Lower lobe of right lung (tissue), 2 donors: Measurements from ENCODE around the gene MAMDC2. TPM values are rescaled to one million over a fixed set of nuclear protein-coding genes. Genes with fewer than 3 reads are reported as not detected.
"Not testable (repeated sequence)": the region's sequence is repeated elsewhere in the genome, so short reads cannot be mapped to it uniquely, and the experiment has no call there.

Experiments used
- ATAC-seq, 2 donors: fragments of 200-7000 bp; cut with Tn5 transposase; one replicate each; pipeline ENCODE4 v1.9.1; 2020 to 2022; ENCODE audit warnings: mild to moderate bottlenecking in 2 of 2, moderate library complexity in 2 of 2
- DNase-seq: peaks from one replicate; pipeline ENCODE4 v3.0.0-alpha.2; 2020
- H3K27ac ChIP-seq: fragments of 200-600 bp; one replicate; pipeline ENCODE4 v1.8.0; 2022
- H3K27me3 ChIP-seq: fragments of 200-600 bp; one replicate; pipeline ENCODE4 v1.8.0; 2022; ENCODE audit warnings: low read depth
- H3K36me3 ChIP-seq: fragments of 200-600 bp; one replicate; pipeline ENCODE4 v1.8.0; 2022; ENCODE audit warnings: mild to moderate bottlenecking
- H3K4me1 ChIP-seq: fragments of 200-600 bp; one replicate; pipeline ENCODE4 v1.8.0; 2022
- H3K4me3 ChIP-seq: fragments of 200-600 bp; one replicate; pipeline ENCODE4 v1.8.0; 2022; ENCODE audit warnings: mild to moderate bottlenecking
- H3K9me3 ChIP-seq: fragments of 200-600 bp; one replicate; pipeline ENCODE4 v1.8.0; 2022
- intact Hi-C: fragments of 100-400 bp; cut with DNase I; formaldehyde crosslinking; loops from one replicate; pipeline ENCODE4 v1.11.0; 2022
- total RNA-seq: library from RNA; stranded (reverse); fragmentation: NEBNext Ultra II Directional; extraction: Animal tissue kit (Norgen Biotek cat#: 25700); gene quantifications from one replicate; pipeline ENCODE4 v1.2.1, GENCODE V29; 2021
- TF ChIP-seq, protein P1 (sequence below): fragments of 200-600 bp; IDR thresholded peaks from one replicate; pipeline ENCODE4 v1.8.0; 2022; ENCODE audit warnings: antibody characterized with exemption, mild to moderate bottlenecking
- donor health status: DM: no; HTN: yes; CAD: no; lungs with severe emphysema.

Gene MAMDC2
- total RNA-seq, 1 donor from 2014 or later = 35.1 TPM

DNA sequence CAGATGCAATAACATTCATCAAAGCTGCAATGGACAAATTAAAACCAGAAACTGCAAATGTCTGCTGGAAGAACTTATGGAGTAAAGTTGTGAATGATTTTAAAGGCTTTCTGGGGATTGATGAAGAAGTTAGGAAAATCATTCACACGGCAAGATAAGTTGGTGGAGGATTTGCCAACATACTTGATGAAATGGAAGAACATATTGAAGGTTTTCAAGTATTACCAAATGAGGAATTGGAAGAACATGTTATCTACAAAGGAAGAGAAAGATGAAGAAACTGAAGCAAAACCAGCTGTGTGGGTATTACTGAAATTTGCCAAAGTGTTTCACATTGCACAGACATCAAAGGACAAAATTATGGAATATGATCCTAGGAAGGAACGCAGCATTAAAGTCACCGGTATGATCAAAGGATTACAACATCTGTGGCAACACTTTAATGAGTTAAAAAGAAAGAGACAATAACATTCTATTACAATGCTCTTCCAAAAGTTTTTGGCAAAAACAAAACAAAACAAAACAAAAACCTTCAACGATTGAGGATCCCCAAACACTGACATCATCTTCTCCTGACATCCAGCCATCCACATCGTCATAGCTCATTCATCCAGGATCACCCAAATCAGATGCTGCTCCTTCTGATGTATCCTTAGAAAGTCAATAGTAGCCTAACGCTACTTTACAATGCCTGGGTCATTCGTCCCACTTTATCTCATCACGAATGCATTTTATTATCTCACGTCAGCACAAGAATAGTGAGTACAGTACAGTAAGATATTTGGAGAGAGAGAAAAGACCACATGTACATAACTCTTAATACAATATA lies 153.8 kb downstream of the MAMDC2 start:
- DNase-seq = no peak
- Histone ChIP-seq H3K4me3 (no peak overlapping the region), H3K27ac (no peak overlapping the region), H3K4me1 (no peaks in the 10 kb centered on the region), H3K9me3 (no peaks in the 10 kb centered on the region), H3K36me3 (peaks cover 7% of the 10 kb centered on the region), H3K27me3 (no peaks in the 10 kb centered on the region)
- intact Hi-C loops = no loop called here
- ATAC-seq = no peak
- TF ChIP-seq, protein P1, sequence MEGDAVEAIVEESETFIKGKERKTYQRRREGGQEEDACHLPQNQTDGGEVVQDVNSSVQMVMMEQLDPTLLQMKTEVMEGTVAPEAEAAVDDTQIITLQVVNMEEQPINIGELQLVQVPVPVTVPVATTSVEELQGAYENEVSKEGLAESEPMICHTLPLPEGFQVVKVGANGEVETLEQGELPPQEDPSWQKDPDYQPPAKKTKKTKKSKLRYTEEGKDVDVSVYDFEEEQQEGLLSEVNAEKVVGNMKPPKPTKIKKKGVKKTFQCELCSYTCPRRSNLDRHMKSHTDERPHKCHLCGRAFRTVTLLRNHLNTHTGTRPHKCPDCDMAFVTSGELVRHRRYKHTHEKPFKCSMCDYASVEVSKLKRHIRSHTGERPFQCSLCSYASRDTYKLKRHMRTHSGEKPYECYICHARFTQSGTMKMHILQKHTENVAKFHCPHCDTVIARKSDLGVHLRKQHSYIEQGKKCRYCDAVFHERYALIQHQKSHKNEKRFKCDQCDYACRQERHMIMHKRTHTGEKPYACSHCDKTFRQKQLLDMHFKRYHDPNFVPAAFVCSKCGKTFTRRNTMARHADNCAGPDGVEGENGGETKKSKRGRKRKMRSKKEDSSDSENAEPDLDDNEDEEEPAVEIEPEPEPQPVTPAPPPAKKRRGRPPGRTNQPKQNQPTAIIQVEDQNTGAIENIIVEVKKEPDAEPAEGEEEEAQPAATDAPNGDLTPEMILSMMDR = no peak

DNA sequence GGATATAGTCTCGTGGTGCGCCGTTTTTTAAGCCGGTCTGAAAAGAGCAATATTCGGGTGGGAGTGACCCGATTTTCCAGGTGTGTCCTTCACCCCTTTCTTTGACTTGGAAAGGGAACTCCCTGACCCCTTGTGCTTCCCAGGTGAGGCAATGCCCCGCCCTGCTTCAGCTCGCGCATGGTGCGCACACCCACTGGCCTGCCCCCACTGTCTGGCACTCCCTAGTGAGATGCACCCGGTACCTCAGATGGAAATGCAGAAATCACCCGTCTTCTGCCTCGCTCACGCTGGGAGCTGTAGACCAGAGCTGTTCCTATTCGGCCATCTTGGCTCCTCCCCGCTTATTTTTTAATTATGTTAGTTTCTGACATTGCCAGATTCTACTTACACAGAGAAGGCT lies 161.1 kb downstream of the MAMDC2 start:
- H3K27me3 ChIP-seq, H3K36me3 ChIP-seq, H3K27ac ChIP-seq, ATAC-seq, H3K4me1 ChIP-seq, intact Hi-C loops, H3K4me3 ChIP-seq, DNase-seq, H3K9me3 ChIP-seq: not testable (repeated sequence)

GRCh38 chr9:70205366-70206020 lies 161.8 kb downstream of the MAMDC2 start:
- H3K4me3 ChIP-seq = no peak overlapping the region
- intact Hi-C loops = no loop called here
- DNase-seq (no peak), ATAC-seq (no peak)
- no peaks in the 10 kb centered on the region for H3K9me3 ChIP-seq
- TF ChIP-seq, protein P1 = no peak
- no peaks in the 10 kb centered on the region for H3K4me1 ChIP-seq
- no peaks in the 10 kb centered on the region for H3K27me3 ChIP-seq
- H3K36me3 ChIP-seq = no peaks in the 10 kb centered on the region
- no peak overlapping the region for H3K27ac ChIP-seq

DNA sequence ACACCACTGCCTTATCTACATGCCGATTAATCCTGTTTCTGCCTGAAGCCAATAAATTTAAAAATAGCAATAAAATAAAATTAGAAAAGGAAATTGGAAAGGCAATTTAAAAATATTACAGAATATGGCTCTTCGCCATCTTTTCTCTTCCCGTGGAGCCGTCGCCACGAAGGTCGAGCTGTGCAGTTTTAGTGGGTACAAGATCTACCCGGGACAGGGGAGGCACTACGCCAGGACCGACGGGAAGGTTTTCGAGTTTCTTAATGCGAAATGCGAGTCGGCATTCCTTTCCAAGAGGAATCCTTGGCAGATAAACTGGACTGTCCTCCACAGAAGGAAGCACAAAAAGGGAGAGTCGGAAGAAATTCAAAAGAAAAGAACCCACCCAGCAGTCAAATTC lies 173.4 kb downstream of the MAMDC2 start:
- Histone ChIP-seq H3K27ac (no peak overlapping the region), H3K4me3 (no peak overlapping the region), H3K9me3 (no peaks in the 10 kb centered on the region), H3K4me1 (no peaks in the 10 kb centered on the region), H3K27me3 (no peaks in the 10 kb centered on the region), H3K36me3 (no peaks in the 10 kb centered on the region)
- DNase-seq = no peak
- no peak for ATAC-seq
- TF ChIP-seq, protein P1 = no peak
- intact Hi-C loops = no loop called here

DNA sequence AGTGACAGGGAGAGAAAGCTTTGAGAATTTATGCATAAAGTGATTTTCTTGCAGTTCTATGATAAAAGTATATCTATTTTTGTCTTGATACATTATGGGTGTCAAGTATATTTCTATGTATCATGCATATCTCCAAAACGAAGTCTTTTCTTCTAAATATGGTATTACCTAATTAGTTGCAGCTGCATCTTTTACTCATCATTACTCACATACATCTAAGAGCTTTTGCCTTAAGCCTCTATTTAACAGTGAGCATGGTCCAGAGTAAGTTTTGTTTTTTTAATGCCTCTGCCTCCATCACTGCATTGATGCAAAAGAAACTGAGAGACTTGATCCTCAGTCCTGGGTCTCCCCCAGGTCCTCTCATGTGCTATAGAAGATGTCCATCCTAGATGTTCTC lies 175.1 kb downstream of the MAMDC2 start:
- TF ChIP-seq, protein P1 = no peak
- H3K36me3 ChIP-seq = no peaks in the 10 kb centered on the region
- no peaks in the 10 kb centered on the region for H3K4me1 ChIP-seq
- no peaks in the 10 kb centered on the region for H3K27me3 ChIP-seq
- intact Hi-C loops = no loop called here
- no peaks in the 10 kb centered on the region for H3K9me3 ChIP-seq
- ATAC-seq (no peak), DNase-seq (no peak)
- H3K4me3 ChIP-seq = no peak overlapping the region
- no peak overlapping the region for H3K27ac ChIP-seq

GRCh38 chr9:70220216-70220615 lies 176.6 kb downstream of the MAMDC2 start:
- Histone ChIP-seq H3K27me3 (no peaks in the 10 kb centered on the region), H3K4me3 (no peak overlapping the region), H3K9me3 (no peaks in the 10 kb centered on the region), H3K4me1 (no peaks in the 10 kb centered on the region), H3K36me3 (no peaks in the 10 kb centered on the region), H3K27ac (no peak overlapping the region)
- intact Hi-C loops = no loop called here
- no peak for DNase-seq
- TF ChIP-seq, protein P1 = no peak
- no peak for ATAC-seq
